Right lobe of liver (tissue), 4 donors: Measurements from ENCODE around the gene A3GALT2.

Experiments used
- CTCF ChIP-seq, 4 donors: fragments of 200-600 bp in 3 of 4; fragments of 450-650 bp in 1 of 4; IDR thresholded peaks; one replicate each; pipeline versions ENCODE4 v1.5.1 to v1.8.0; 2016 to 2022; ENCODE audit warnings: antibody characterized with exemption in 4 of 4, mild to moderate bottlenecking in 2 of 4
- POLR2A ChIP-seq: fragments of 450-650 bp; IDR thresholded peaks from one replicate; pipeline ENCODE4 v1.6.1; 2017; ENCODE audit warnings: antibody characterized with exemption, mild to moderate bottlenecking
- donor health status: DM: no; HTN: no; CAD: no.
- donor health status: DM: no; HTN: no; CAD: no.
- donor health status: DM: no; HTN: yes; CAD: no.

GRCh38 chr1:33369081-33369480 is 48.2 kb upstream of the A3GALT2 start:
- TF ChIP-seq CTCF (IDR thresholded peaks at IDR 0.05) (no peak), POLR2A (no peak)
